Upper lobe of left lung (tissue), 4 donors: ENCODE data around the gene PRR23E.

Source experiments
- EP300 ChIP-seq, 4 donors: sonication (generic); formaldehyde crosslinking; IDR thresholded peaks; one replicate each; pipeline ENCODE4 v1.5.1; 2017; ENCODE audit warnings: antibody characterized with exemption in 4 of 4, control low read depth in 2 of 4
- POLR2A ChIP-seq, 4 donors: fragments of 450-650 bp; IDR thresholded peaks; one replicate each; pipeline ENCODE4 v1.5.1; 2016 to 2017; ENCODE audit warnings: antibody characterized with exemption in 4 of 4, mild to moderate bottlenecking in 2 of 4
- POLR2AphosphoS5 ChIP-seq, 2 donors: sonication (generic); formaldehyde crosslinking; IDR thresholded peaks; one replicate each; pipeline ENCODE4 v1.5.1; 2017; ENCODE audit warnings: antibody characterized with exemption in 2 of 2
- TF ChIP-seq, protein P1 (sequence below), 6 experiments: fragments of 450-650 bp in 4 of 6; fragments of 200-600 bp in 2 of 6; sonication (generic) in 2 of 6; IDR thresholded peaks; one replicate each; pipeline ENCODE4 v1.5.1; 2016 to 2019; ENCODE audit warnings: antibody characterized with exemption in 6 of 6

DNA sequence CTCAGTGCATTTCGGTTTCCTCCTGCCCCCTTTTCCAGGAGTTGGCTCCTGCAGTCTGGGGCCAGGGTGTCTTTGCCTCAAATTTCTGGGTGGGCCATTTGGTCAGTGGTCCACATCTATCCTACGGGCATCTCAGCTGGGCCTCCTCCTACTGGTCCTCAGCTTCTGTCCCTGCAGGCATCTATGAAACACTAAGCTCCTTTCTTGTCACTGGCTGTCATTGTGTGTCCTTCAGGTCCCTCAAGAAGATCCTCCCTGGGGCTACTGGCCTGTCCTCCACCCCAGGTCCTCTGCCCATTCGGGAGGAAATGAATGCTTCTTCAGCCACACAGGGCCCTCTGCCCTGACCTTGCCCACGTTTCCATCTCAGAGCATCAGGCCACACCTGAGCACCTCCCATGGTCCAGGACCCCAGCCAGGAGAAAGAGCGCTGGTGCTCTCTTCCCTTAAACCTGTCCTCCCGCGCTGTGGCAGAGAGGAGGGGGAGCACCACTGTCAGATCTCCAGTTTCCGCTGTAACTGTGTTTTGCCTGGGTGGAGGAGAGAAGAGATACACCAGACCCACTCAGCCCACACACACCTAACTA is 1.8 kb downstream of the PRR23E start:
- TF ChIP-seq, protein P1, sequence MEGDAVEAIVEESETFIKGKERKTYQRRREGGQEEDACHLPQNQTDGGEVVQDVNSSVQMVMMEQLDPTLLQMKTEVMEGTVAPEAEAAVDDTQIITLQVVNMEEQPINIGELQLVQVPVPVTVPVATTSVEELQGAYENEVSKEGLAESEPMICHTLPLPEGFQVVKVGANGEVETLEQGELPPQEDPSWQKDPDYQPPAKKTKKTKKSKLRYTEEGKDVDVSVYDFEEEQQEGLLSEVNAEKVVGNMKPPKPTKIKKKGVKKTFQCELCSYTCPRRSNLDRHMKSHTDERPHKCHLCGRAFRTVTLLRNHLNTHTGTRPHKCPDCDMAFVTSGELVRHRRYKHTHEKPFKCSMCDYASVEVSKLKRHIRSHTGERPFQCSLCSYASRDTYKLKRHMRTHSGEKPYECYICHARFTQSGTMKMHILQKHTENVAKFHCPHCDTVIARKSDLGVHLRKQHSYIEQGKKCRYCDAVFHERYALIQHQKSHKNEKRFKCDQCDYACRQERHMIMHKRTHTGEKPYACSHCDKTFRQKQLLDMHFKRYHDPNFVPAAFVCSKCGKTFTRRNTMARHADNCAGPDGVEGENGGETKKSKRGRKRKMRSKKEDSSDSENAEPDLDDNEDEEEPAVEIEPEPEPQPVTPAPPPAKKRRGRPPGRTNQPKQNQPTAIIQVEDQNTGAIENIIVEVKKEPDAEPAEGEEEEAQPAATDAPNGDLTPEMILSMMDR (IDR thresholded peaks at IDR 0.05), result no peak
- TF ChIP-seq POLR2AphosphoS5 (IDR thresholded peaks at IDR 0.05) (no peak), EP300 (IDR thresholded peaks at IDR 0.05) (no peak), POLR2A (IDR thresholded peaks at IDR 0.05) (no peak)
